Liver (tissue), 3 donors: ENCODE data around the gene ZNF580.

Experiments used
- EGR1 ChIP-seq, 2 donors: IDR thresholded peaks; 2 replicates each; pipeline ENCODE4 v1.6.1; 2016 to 2018; ENCODE audit warnings: antibody characterized with exemption in 2 of 2, low read depth in 2 of 2
- FOXA2 ChIP-seq: IDR thresholded peaks from 2 replicates; pipeline ENCODE4 v1.6.1; 2016; ENCODE audit warnings: antibody characterized with exemption
- HNF4A ChIP-seq, 2 donors: conservative IDR thresholded peaks; 2 replicates each; pipeline ENCODE4 v1.6.1; 2016; ENCODE audit warnings: antibody characterized with exemption in 2 of 2, mild to moderate bottlenecking in 2 of 2
- JUND ChIP-seq, 2 donors: IDR thresholded peaks; 2 replicates each; pipeline ENCODE4 v1.6.1; 2016; ENCODE audit warnings: antibody characterized with exemption in 2 of 2
- NR2F2 ChIP-seq: IDR thresholded peaks from 2 replicates; pipeline ENCODE4 v1.6.1; 2016; ENCODE audit warnings: antibody characterized with exemption
- RAD21 ChIP-seq, 2 donors: IDR thresholded peaks; 2 replicates each; pipeline ENCODE4 v1.6.1; 2016; ENCODE audit warnings: antibody characterized with exemption in 2 of 2, mild to moderate bottlenecking in 2 of 2
- RXRA ChIP-seq, 2 donors: IDR thresholded peaks; 2 replicates each; pipeline ENCODE4 v1.6.1; 2017 to 2018; ENCODE audit warnings: antibody characterized with exemption in 2 of 2, mild to moderate bottlenecking in 1 of 2
- SP1 ChIP-seq: IDR thresholded peaks from 2 replicates; pipeline ENCODE4 v1.6.1; 2018; ENCODE audit warnings: antibody characterized with exemption, mild to moderate bottlenecking
- TAF1 ChIP-seq: conservative IDR thresholded peaks from 2 replicates; pipeline ENCODE4 v1.6.1; 2016; ENCODE audit warnings: antibody characterized with exemption, mild to moderate bottlenecking
- YY1 ChIP-seq: IDR thresholded peaks from 2 replicates; pipeline ENCODE4 v1.6.1; 2016; ENCODE audit warnings: antibody characterized with exemption, mild to moderate bottlenecking
- TF ChIP-seq, protein P1 (sequence below): fragments of 150-350 bp; IDR thresholded peaks from 2 replicates; pipeline ENCODE4 v1.5.1; 2017; ENCODE audit warnings: improper control_type of control experiment, low read depth, low read length; ENCODE audit not compliant: missing input control
- TF ChIP-seq, protein P2 (sequence below): IDR thresholded peaks from 2 replicates; pipeline ENCODE4 v1.6.1; 2016; ENCODE audit warnings: antibody characterized with exemption
- TF ChIP-seq, protein P3 (sequence below): IDR thresholded peaks from 2 replicates; pipeline ENCODE4 v1.6.1; 2016; ENCODE audit warnings: antibody characterized with exemption
- TF ChIP-seq, protein P4 (sequence below): IDR thresholded peaks from 2 replicates; pipeline ENCODE4 v1.6.1; 2016; ENCODE audit warnings: antibody characterized with exemption, mild to moderate bottlenecking
- donor health status: healthy.
- donor health status: healthy.

DNA sequence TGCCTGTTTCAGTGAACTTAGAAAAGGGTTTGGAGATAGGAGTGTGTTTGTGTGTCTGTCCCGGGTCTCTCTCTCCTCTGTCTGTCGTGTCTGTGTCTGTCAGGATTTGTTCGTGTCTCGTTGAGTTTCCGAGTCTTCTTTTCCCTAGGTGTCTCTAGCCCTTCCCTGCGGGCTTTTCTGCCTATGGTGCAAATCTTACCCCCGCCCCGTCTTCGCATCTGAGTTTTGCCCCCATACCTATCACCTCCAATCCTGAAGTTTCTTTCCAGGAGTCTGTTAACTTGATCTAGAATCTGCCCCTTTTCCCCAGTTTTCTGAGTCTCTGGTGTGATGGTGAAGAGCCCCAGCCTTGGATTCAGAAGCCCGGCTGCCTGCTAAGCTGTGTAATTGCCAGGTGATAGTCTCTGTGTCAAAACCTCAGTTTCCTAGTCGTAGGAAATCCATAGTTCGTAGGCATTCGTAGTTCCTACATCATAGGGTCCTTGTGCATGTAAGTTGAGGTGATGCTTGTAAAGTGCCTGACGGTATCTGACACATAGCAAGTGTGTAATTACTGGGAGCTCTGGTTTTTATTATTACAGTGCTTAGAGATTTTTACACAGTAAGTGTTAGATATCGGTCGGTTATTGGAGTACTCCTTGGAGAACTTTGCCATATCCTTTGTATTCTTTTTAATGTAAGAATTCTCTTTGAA lies 35.0 kb downstream of the ZNF580 start:
- TF ChIP-seq, protein P1, sequence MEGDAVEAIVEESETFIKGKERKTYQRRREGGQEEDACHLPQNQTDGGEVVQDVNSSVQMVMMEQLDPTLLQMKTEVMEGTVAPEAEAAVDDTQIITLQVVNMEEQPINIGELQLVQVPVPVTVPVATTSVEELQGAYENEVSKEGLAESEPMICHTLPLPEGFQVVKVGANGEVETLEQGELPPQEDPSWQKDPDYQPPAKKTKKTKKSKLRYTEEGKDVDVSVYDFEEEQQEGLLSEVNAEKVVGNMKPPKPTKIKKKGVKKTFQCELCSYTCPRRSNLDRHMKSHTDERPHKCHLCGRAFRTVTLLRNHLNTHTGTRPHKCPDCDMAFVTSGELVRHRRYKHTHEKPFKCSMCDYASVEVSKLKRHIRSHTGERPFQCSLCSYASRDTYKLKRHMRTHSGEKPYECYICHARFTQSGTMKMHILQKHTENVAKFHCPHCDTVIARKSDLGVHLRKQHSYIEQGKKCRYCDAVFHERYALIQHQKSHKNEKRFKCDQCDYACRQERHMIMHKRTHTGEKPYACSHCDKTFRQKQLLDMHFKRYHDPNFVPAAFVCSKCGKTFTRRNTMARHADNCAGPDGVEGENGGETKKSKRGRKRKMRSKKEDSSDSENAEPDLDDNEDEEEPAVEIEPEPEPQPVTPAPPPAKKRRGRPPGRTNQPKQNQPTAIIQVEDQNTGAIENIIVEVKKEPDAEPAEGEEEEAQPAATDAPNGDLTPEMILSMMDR: no peak
- TF ChIP-seq TAF1 (no peak), YY1 (no peak), NR2F2 (no peak), HNF4A (conservative IDR thresholded peaks at IDR 0.05) (no peak), EGR1 (IDR thresholded peaks at IDR 0.05; ENCODE audit: low read depth in 2 of 2) (no peak), SP1 (no peak), FOXA2 (no peak), RXRA (IDR thresholded peaks at IDR 0.05) (no peak), JUND (IDR thresholded peaks at IDR 0.05) (no peak), RAD21 (IDR thresholded peaks at IDR 0.05) (no peak)
- TF ChIP-seq, protein P2, sequence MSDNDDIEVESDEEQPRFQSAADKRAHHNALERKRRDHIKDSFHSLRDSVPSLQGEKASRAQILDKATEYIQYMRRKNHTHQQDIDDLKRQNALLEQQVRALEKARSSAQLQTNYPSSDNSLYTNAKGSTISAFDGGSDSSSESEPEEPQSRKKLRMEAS: no peak
- TF ChIP-seq, protein P3, sequence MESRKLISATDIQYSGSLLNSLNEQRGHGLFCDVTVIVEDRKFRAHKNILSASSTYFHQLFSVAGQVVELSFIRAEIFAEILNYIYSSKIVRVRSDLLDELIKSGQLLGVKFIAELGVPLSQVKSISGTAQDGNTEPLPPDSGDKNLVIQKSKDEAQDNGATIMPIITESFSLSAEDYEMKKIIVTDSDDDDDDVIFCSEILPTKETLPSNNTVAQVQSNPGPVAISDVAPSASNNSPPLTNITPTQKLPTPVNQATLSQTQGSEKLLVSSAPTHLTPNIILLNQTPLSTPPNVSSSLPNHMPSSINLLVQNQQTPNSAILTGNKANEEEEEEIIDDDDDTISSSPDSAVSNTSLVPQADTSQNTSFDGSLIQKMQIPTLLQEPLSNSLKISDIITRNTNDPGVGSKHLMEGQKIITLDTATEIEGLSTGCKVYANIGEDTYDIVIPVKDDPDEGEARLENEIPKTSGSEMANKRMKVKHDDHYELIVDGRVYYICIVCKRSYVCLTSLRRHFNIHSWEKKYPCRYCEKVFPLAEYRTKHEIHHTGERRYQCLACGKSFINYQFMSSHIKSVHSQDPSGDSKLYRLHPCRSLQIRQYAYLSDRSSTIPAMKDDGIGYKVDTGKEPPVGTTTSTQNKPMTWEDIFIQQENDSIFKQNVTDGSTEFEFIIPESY: no peak
- TF ChIP-seq, protein P4, sequence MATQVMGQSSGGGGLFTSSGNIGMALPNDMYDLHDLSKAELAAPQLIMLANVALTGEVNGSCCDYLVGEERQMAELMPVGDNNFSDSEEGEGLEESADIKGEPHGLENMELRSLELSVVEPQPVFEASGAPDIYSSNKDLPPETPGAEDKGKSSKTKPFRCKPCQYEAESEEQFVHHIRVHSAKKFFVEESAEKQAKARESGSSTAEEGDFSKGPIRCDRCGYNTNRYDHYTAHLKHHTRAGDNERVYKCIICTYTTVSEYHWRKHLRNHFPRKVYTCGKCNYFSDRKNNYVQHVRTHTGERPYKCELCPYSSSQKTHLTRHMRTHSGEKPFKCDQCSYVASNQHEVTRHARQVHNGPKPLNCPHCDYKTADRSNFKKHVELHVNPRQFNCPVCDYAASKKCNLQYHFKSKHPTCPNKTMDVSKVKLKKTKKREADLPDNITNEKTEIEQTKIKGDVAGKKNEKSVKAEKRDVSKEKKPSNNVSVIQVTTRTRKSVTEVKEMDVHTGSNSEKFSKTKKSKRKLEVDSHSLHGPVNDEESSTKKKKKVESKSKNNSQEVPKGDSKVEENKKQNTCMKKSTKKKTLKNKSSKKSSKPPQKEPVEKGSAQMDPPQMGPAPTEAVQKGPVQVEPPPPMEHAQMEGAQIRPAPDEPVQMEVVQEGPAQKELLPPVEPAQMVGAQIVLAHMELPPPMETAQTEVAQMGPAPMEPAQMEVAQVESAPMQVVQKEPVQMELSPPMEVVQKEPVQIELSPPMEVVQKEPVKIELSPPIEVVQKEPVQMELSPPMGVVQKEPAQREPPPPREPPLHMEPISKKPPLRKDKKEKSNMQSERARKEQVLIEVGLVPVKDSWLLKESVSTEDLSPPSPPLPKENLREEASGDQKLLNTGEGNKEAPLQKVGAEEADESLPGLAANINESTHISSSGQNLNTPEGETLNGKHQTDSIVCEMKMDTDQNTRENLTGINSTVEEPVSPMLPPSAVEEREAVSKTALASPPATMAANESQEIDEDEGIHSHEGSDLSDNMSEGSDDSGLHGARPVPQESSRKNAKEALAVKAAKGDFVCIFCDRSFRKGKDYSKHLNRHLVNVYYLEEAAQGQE: no peak
